Thoracic aorta (tissue), 2 donors: ENCODE measurements around the gene SNX32. TPM values are rescaled to one million over a fixed set of nuclear protein-coding genes. Genes with fewer than 3 reads are reported as not detected.

Source experiments
- ATAC-seq: fragments of 150-250 bp; one replicate; pipeline ENCODE4 v1.8.0; 2017; ENCODE audit warnings: low read depth; ENCODE audit not compliant: insufficient number of reproducible peaks, low FRiP score
- DNase-seq: peaks from one replicate; pipeline ENCODE4 v3.0.0-alpha.2; 2020; ENCODE audit warnings: low spot score
- H3K27ac ChIP-seq, 2 donors: fragments of 200-600 bp; sonication (generic); 1 replicate in 1 of 2; 2 replicates in 1 of 2; pipeline ENCODE4 v1.5.1; 2016; ENCODE audit warnings: mild to moderate bottlenecking in 2 of 2, moderate library complexity in 2 of 2
- H3K27me3 ChIP-seq: fragments of 200-600 bp; sonication (generic); replicated peaks from 2 replicates; pipeline ENCODE4 v1.6.0; 2016; ENCODE audit warnings: mild to moderate bottlenecking; ENCODE audit not compliant: insufficient read depth
- H3K36me3 ChIP-seq: fragments of 200-600 bp; sonication (generic); one replicate; pipeline ENCODE4 v1.5.1; 2016
- H3K4me1 ChIP-seq, 2 donors: fragments of 200-600 bp; sonication (generic); 1 replicate in 1 of 2; 2 replicates in 1 of 2; pipeline versions ENCODE4 v1.5.1 to v1.6.0; 2016; ENCODE audit warnings: low read depth in 2 of 2, mild to moderate bottlenecking in 1 of 2; ENCODE audit not compliant: control insufficient read depth in 1 of 2
- H3K4me3 ChIP-seq: fragments of 200-600 bp; sonication (generic); 2 replicates; pipeline ENCODE4 v1.5.1; 2016; ENCODE audit warnings: mild to moderate bottlenecking
- H3K9me3 ChIP-seq: fragments of 200-600 bp; sonication (generic); 2 replicates; pipeline ENCODE4 v1.5.1; 2016
- total RNA-seq, 2 donors: library from RNA; depleted of rRNA; stranded (reverse); fragments of >200 nt; gene quantifications; one replicate each; pipeline versions ENCODE4 v1.1.0 to v1.2.3, GENCODE V29; 2016
- TF ChIP-seq, protein P1 (sequence below): fragments of 200-600 bp; sonication (generic); IDR thresholded peaks from one replicate; pipeline ENCODE4 v1.5.1; 2019; ENCODE audit warnings: antibody characterized with exemption

SNX32 gene
- total RNA-seq, 2 donors from 2014 or later, result 0.81 TPM; not detected in 1

DNA sequence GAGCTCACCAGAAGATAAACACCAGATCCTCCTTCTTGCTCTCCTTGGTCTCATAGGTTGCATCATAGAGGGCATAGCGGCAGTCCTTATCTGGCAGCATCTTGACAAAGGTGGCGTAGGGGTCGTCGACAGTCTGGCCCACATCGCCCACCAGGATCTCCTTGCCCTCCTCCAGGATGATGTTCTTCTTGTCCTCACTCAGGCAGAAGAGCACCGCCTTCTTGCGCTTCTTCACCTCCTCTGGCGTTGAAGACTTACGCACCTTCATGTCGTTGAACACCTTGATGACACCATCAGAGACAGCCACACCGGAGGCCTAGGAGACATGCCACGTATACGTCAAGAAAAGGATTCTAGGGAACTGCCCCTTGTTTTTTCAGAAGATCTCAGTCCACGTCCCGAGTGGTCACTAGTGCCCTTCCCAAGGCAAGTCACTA lies 22.2 kb downstream of the SNX32 start:
- Histone ChIP-seq H3K9me3 (no peaks in the 10 kb centered on the region), H3K27ac (peak overlapping the region in 1 of 2 donors; percentile 96), H3K4me3 (peak overlapping the region; percentile 96), H3K36me3 (peaks cover 51% of the 10 kb centered on the region), H3K4me1 (peaks cover 13 to 24% of the 10 kb centered on the region in 2 donors), H3K27me3 (no peaks in the 10 kb centered on the region)
- ATAC-seq, result no peak
- DNase-seq, result no peak
- TF ChIP-seq, protein P1, sequence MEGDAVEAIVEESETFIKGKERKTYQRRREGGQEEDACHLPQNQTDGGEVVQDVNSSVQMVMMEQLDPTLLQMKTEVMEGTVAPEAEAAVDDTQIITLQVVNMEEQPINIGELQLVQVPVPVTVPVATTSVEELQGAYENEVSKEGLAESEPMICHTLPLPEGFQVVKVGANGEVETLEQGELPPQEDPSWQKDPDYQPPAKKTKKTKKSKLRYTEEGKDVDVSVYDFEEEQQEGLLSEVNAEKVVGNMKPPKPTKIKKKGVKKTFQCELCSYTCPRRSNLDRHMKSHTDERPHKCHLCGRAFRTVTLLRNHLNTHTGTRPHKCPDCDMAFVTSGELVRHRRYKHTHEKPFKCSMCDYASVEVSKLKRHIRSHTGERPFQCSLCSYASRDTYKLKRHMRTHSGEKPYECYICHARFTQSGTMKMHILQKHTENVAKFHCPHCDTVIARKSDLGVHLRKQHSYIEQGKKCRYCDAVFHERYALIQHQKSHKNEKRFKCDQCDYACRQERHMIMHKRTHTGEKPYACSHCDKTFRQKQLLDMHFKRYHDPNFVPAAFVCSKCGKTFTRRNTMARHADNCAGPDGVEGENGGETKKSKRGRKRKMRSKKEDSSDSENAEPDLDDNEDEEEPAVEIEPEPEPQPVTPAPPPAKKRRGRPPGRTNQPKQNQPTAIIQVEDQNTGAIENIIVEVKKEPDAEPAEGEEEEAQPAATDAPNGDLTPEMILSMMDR, result no peak

DNA sequence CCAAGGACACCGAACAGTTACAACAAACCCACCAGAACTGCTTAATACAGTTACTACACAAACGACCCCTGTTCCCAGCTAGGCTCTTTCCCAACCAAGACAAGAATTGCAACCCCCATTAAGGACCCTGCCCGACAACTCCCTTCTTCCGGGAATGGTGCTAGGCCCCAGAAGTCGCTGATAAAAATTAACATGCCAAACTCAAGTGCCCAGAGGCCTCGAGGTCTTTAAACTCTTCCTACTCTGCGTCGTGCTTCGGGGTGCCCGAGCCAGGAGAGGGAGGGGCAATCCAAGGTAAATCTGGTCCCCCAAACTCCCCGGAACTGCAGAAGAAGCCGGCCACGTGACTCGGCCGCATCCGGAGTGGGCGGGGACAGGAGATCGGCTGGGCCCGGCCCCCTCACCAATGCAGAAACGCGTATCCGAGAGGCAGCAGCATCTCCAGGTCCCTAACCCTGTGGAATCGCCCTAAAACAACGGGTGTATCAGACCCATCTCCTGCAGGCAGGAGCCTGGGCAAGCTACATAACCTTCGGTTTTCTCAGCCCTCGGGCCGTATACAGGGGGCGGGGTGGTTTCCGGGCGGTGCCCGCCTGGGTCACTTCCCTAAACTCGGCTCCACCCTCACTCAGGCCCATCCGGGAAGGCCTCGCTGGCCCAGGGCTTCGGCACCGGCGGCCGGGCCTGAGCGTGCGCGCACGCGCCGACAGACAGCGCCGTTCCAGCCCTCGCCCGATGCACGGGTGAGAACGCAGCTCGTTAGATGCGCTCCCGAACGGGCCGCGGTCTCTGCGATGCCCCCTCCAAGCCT lies 23.1 kb downstream of the SNX32 start:
- TF ChIP-seq, protein P1, result no peak
- Histone ChIP-seq H3K27ac (peak overlapping the region; percentile 96 to 98), H3K4me3 (peak overlapping the region; percentile 96), H3K4me1 (peaks cover 22 to 33% of the 10 kb centered on the region in 2 donors), H3K9me3 (no peaks in the 10 kb centered on the region), H3K36me3 (peaks cover 44% of the 10 kb centered on the region), H3K27me3 (no peaks in the 10 kb centered on the region)
- no peak for DNase-seq
- no peak for ATAC-seq

DNA sequence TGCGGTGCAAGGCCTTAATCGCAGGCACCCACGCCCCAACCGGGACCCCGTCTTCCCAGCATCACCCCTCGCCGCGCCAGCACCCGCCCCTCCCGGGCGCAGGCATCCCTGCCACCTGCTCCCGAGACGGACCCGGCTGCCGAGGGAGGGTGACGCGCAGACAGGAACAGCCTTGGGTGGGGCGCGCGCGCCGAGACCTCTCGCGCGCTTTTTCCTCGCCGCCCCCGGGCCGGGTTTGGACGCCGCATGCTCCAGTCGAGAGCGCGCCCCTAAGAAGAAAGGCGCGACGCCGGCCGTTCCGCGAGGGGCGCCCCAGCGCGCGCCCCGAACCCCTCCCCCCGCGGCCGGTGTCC lies 23.7 kb downstream of the SNX32 start:
- no peaks in the 10 kb centered on the region for H3K9me3 ChIP-seq
- H3K27me3 ChIP-seq, result no peaks in the 10 kb centered on the region
- TF ChIP-seq, protein P1, result no peak
- H3K27ac ChIP-seq, result peak overlapping the region; percentile 96 to 98
- H3K4me3 ChIP-seq, result peak overlapping the region; percentile 96
- H3K4me1 ChIP-seq, result peaks cover 24 to 39% of the 10 kb centered on the region in 2 donors
- no peak for ATAC-seq
- H3K36me3 ChIP-seq, result peaks cover 44% of the 10 kb centered on the region
- DNase-seq, result no peak

DNA sequence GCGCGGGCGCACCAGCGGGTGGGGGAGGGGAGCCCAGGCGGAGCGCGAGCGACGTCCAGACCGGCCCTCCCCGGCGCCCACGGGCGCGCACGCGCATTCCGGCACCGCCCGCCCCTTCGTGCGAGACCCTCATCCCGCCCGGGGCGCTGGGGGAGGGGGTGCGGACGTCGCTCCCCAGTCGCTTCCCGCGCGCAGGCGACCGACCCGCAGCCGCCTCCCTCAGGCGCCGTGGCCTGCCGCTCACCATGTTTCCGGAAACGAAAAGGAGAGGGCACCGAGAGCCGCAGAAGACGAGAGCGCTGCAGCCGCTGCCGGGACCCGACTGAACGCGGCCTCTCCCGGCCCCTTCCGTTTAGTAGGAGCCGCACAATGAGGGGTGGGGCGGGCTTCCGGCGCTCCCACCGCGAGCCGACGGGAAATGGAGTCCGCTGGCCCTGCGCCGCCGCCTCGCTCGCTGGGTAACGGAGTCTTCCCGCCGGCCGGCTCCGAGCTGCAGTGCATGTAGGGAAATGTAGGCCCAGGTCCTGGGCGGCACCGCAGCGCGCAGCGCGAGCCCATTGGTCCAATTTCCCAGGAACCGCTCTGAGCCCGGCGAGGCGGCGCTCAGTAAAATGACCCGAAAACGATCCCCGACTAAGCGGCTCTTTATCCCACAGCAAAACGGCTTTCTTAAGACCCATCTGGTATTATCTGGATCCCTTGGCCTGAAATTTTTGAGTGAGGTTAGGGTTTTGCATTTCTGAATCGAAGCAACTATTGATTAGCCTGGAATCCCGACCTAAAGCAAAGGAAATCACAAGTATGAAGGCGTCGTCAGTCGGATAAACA lies 24.3 kb downstream of the SNX32 start, which contains the start of gene CFL1:
CFL1 (minus strand) TSS at position 328 of the 828 bp plus-strand sequence; CDS start at position 247, 81 bp downstream.
- Histone ChIP-seq H3K4me1 (peaks cover 24 to 45% of the 10 kb centered on the region in 2 donors), H3K4me3 (peak within 1 kb of the TSS; percentile 96), H3K27ac (peak within 1 kb of the TSS; percentile 98), H3K36me3 (peaks cover 42% of the 10 kb centered on the region), H3K9me3 (no peaks in the 10 kb centered on the region), H3K27me3 (no peaks in the 10 kb centered on the region)
- DNase-seq (peak; percentile 92), ATAC-seq (peak; percentile 28)
- TF ChIP-seq, protein P1, result no peak

DNA sequence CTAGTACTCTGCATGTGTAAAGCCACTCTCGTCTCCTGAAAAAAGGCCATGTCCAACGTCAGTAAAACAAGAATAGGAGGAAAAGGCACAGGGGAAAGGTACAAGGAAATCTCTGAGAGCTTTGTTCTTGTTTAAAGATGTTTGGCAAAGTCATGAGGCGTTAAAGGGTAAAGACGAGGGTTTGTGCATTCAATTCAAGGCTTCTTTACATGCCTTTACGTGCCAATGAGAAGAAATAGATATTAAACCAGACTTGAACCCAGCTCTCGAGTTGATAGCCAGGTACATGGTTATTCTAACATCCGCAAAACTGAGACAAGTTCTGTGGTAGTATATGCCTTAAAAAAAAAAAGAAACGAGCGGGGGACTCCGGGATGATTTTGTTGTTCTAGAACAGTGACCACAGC lies 24.9 kb downstream of the SNX32 start:
- Histone ChIP-seq H3K27ac (peak overlapping the region; percentile 98), H3K9me3 (no peaks in the 10 kb centered on the region), H3K27me3 (no peaks in the 10 kb centered on the region), H3K36me3 (peaks cover 42% of the 10 kb centered on the region), H3K4me3 (peak overlapping the region; percentile 96), H3K4me1 (peaks cover 24 to 46% of the 10 kb centered on the region in 2 donors)
- TF ChIP-seq, protein P1, result no peak
- DNase-seq (no peak), ATAC-seq (no peak)
